ENCODE measurements around the gene GSE1.

GSE1 gene

DNA sequence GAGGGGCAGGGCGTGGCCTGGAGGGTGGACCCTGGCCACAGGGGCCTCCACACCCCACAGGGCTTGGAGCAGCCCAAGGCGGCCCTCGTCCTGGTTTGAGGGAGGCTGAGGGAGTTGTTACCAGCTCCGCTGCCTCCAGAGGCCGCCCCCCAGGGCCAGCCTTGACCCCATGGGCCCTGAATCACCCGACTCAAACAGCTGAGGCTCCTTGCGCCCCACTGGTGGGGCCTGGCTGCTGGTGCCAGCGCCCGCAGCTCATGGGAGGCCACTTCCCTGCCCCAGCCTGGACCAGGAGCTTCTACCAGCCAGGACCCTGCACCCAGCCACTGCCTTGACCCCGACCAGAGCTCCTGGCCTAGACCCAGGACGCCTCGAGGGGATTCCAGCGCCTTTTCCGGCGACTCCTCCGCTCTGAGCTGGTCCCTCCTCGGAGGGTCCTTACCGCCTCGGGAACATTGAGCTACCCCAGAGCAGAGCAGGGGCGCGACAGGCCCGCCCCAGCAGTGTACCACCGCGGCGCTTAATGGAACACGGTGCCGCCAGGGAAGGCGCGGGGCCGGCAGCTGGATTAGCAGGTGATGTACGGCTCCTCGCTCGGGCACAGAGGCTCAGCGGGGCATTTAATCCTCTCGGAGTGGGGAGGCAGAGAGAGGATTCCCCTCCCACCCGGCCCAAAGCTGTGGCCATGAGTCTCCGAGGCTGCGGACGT lies 37.2 kb downstream of the GSE1 start:
- DNase-seq (ENCODE audit: low spot score) = no peak

DNA sequence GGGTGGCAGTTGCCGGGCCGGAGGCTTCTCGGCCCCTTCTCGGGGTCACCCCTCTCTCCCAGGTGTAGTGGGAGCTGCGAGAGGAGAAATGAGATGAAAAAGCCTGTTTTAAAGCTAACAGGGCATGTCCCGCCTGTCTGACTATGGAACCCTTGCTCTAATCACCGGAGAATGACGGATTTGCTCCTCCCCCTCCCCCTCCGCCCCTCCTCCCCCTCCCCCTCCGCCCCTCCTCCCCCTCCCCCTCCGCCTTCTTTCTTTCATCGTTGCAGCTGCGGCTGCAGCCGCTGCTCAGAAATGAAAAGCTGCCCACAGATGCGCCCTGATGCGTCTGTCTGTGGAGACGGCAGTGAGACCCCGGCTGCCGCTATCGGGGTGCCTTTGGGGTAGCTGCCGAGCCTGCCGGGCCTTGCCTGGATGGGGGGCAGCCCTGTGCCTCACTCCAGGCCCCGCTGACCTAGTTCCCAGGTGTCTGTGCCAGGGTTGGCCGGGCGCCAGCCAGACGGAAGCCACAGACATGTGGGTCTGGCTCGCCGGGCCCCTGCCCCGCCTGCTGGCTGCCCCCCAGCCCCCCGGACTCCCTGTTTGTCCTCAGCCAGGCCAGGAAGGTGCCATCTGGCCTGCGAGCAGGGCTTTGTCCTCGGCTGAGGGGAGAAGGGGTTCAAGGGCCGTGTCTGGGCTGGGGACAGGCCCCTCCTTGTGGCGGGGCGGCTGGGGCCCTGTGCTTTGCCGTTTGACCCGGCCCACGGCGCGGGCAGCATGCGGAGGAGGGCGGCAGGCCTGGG lies 37.9 kb downstream of the GSE1 start:
- no peak for DNase-seq (ENCODE audit: low spot score)

DNA sequence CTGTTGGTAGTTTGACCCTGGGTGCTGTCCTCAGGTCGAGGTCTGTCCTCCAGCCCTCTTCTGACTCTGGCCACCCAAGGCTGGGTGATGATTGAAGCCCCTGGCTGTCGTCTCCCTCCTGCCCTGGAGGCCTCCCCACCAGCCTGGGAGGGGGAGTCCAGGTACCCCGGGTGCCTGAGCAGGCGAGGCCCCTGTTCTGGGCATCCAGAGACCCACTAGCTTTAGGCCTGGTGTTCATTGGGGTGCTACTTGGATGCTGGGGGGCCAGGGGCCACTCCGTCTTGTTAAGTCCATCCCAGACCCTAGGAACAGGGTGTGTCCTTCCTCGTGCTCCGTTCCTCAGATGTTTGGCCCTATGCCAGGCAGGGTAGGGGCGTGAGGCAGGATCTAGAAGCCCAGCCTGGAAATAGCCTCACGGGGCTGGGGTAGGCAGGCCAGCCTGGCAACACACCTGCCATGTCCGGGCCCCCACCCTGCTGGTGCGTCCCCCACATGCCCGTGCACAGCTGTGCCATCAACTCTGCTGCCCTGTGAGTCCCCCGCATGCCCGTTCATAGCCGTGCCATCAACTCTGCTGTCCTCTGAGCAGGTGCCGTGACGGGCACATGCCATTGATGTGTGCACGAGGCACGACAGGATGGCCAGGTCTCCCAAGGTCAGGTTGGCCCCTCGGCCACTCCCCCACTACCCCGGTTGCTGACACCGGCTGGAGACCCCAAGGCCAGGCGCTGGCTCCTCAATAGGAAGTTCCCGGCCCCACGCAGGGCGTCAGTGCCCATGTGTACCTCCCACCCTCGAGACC lies 38.7 kb downstream of the GSE1 start:
- DNase-seq (ENCODE audit: low spot score) = no peak

DNA sequence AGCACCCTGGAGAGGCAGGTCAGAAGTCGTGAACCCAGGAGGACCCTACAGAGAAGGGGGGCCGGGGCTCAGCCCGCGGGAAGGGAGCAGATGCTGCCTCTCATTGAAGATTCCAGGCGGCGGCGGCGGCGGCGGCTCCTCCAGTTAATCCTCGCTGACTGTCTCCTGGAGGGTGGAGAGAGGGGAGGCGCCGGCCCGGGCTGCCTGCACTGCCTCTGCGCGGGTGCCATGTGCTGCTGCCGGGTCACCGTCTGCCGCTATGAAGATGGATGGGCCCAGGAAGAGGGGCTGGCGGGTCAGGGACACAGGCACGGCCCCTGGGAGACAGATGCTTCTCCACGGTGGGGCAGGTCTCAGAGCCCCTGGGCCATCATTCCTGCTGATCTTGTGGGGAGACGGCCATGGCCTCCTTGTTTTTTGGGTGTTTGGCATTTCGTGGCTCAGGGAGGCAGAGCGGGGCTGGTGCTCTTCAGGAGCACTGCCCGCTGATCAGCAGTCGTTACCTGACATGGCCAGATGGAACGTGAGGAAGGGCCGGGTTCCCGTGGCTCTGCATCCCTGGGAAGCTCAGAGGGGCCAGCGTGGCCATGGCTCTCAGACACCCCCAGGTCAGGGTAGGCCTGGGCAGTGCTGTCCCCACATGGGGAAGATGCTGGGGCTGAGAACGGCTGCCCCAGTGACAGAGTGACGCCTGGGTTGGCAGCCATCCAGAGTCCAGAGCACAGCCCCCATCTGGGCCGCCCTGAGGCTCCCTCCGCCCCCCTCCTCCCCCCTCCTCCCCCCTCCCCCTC lies 39.5 kb downstream of the GSE1 start:
- no peak for DNase-seq (ENCODE audit: low spot score)

DNA sequence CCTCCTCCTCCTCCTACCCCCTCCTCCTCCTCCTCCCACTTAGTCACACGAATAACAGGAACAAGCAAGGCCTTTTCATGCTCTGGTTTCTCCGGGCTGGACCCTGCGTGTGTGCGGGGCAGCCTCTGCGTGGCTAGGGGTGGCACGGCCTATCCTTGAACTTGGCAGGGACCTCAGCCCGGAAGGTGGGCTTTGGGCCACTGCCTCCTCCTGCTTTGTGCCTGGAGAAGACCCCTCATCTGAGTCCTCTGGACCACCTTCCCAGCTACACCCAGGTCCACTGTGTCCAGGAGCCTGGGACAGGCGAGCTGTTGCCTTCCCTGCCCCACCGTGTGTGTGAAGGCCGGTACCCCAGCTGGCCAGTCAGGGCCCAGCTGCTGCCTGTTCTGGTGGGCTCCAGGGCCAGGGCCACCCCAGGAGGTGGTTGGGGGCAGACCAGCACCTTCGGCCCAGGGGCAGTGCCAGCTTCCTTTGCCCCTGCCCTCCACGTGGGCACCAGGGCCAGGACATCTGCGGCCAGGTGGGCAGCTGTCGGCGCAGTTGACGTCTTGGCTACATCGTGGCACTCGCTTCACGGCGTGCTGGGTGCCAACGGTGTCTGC lies 40.3 kb downstream of the GSE1 start:
- DNase-seq (ENCODE audit: low spot score) = no peak

DNA sequence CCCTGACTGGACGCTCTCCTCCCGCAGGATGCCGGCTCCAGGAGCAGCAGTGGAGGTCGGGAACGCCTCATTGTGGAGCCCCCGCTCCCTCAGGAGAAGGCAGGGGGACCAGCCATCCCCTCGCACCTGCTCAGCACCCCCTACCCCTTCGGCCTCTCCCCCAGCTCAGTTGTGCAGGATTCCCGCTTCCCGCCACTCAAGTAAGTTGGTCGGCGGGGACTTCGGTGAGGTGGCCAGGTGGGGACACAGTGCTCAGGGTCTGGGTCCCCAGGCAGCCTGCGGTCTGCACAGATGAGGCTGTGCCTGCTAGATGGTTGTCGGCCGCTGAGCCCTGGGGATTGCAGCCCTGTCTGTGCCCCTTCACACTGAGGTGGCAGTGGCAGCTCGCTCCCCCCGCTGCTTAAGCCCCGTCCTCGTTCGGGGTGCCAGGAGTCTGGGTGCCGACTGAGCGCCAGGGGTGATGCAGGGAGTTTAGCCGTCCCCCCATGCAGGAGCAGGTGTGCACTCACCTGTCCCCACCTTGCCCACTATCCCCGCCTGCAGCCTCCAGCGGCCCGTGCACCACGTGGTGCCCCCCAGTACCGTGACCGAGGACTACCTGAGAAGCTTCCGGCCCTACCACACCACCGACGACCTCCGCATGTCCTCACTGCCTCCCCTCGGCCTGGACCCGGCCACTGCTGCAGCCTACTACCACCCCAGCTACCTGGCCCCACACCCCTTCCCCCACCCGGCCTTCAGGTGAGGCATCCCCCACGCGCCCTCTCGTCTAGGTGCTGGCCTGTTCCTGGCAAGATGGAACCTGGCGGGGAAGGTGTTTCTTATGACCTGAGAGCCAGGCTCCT lies 41.4 kb downstream of the GSE1 start:
- no peak for DNase-seq (ENCODE audit: low spot score)

DNA sequence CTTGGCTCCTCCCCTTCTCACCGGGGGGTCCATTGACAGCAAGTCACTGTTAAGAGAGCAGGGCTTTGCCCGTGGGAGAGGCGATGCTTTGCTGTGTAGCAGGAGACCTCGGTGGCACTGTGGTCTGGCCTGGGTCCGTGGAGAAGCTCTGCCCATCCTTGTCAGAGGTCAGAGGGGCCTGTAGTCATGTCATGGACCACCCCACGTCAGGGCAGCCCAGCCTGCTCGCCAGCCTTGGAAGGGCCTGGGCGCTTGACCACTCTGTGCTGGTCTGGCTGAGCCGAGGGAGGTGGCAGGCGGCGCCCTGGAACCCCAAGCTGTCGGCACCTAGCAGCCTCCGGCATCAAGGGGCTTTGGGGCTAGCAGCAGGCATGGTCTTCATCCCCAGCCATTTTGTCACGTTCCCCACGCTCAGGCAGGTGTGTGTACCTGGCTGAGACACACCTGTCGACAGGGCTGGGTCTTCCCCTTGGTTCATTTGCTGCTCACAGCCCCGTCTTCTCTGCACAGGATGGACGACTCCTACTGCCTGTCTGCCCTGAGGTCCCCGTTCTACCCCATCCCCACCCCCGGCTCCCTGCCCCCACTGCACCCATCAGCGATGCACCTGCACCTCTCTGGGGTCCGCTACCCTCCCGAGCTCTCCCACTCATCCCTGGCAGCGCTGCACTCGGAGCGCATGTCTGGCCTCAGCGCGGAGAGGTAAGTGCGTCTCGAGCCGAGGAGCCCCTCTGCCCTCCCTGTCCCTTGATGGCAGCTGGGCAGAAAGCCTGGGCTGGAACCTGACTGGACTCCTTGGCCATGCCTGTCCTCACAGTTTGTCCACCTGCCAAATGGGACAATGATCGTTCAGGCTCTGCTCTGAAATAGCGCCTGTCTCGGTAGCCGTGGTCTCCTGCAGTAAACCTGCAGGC lies 42.4 kb downstream of the GSE1 start:
- DNase-seq (ENCODE audit: low spot score) = no peak

DNA sequence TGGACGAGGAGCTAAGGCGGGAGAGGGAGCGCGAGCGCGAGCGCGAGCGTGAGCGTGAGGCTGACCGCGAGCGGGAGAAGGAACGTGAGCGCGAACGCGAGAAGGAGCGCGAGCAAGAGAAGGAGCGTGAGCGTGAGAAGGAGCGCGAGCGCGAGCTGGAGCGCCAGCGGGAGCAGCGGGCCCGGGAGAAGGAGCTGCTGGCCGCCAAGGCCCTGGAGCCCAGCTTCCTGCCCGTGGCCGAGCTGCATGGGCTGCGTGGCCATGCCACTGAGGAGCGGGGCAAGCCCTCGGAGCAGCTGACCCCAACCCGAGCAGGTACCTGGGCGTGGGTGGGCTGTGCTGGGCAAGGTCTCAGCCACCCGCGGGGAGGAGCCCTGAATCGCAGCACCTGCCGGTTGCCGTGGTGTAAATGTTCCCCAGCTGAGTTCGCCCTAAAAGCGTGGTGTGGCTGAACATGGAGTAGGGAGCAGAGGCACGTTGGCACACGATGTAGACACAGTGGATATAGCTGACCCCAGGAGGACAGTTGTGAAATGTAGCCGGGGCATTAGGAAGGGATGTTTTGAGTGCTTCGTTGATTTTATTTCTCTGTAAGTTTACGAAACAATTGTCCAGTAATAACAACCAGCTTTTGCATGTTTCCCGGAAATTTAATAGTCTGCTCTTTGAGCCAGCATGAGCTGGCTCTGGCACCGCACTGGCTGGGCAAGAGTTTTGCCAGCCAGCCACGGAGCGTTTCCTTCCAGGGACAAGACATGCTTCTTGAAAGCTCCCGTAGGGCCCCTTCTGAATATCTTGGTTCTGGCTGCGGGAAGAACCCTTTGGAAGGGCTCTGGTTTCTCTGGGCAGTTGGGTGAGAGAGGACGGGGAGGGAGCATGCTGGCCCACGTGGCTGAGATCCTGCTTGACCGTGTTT lies 43.5 kb downstream of the GSE1 start:
- DNase-seq (ENCODE audit: low spot score) = no peak

DNA sequence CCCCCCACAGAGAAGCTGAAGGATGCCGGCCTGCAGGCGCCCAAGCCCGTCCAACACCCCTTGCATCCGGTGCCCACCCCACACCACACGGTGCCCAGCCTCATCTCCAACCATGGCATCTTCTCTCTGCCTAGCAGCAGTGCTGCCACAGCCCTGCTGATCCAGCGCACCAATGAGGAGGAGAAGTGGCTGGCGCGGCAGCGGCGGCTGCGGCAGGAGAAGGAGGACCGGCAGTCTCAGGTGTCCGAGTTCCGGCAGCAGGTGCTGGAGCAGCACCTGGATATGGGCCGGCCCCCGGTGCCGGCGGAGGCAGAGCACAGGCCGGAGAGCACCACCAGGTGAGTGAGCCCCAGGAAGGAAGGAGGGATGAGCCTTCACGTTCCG lies 44.1 kb downstream of the GSE1 start:
- DNase-seq (ENCODE audit: low spot score) = no peak

DNA sequence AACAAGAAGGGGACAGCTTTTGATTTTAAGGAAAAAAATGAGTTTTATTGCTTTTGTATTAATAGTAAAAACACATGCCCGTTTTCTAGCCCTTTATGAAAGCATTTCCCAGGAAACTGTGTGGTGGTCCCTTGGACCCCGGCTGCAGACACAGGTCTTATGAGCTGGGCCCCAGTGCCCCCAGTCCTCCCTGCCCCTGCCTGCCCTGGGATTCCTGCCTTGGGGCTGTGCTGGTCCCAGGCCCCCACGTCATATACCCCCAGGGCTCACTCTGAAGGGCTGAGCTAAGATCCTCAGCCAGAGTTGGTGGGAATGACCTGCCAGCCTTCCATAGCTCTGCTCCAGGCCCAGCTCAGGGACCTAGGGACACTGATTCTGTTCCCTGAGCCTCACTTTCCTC lies 44.9 kb downstream of the GSE1 start:
- DNase-seq (ENCODE audit: low spot score) = no peak

DNA sequence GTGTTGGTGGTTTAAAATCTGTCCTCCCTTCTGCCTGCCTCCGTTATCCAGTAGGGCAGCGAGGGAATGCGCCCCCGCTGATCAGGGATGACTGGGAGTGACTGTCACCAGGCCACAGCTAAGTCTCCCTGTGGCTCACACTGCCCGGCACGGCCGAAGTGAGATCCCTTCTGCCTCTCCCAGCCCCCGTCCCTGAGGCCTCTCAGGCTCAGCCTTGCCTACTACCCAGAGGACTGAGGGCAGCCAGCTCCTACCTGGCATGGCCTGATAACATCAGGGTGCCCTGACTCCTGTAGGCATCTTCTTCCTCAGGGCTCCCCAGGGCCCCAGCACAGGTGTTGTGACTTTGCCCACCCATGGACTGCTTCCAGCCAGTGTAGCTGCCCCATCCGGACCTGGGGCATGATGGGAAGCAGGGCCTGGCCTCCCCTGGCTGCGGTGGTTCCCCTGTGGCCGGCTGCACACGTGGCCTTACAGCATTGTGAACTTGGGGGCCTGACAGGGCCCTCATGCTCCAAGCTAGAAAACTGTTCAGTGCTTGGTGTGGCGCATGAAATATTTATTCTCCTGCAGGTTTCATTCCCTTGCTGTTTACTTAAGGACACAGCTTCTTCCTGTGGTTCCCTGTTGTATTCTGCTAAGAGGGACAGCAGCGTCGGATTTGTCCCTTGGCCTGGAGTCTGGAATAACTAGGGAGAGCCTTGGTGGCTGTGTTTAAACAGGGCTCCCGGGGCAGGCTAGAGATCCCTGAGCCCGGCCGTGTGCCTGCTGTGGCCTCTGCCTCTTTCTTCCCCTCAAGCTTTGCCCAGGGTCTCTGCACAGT lies 45.6 kb downstream of the GSE1 start:
- no peak for DNase-seq (ENCODE audit: low spot score)

DNA sequence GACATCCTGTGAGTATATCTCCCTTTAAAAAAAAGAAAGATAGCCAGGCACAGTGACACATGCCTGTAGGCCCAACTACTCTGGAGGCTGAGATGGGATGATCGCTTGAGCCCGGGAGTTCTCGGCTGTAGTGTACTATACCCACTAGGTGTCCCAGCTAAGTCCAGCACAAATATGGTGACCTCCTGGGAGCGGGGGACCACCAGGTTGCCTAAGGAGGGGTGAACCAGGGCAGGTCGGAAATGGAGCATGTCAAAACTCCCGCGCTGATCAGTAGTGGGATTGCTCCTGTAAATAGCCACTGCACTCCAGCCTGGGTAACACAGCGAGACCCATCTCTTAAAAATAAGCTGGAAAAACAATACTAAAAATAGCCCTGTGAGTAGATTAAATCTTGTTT lies 46.2 kb downstream of the GSE1 start:
- DNase-seq (ENCODE audit: low spot score) = no peak

DNA sequence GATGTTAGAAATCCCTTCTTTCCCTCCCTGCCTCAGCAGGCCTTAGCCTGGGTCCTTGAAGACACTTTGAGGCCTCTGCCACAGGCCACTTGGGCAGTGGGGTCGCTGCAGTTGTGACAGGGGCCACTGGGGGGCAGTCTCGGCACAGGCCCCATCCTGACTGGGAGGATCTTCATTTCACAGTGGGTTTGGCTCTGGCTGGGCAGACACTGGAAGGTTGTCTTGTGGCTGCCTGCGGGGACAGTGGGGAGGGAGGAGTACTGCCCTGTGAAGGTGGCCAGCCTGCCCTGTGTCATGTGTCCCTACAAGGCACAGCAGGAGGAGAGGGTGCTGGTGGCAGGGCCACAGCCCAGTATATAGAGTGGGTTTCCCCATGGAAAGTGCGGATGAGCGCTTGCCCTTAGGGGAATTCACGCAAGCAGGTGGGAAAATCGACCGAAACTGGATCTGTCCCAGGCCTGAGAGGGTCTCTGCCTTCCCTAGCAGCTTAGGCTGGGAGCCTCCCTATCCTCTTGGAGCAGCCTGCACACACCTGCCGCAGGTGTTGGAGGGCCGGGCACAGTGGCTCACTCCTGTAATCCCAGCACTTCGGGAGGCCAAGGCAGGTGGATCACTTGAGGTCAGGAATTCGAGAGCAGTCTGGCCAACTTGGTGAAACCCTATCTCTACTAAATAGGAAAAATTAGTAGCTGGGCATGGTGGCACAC lies 46.8 kb downstream of the GSE1 start:
- DNase-seq (ENCODE audit: low spot score) = peak; percentile 56

DNA sequence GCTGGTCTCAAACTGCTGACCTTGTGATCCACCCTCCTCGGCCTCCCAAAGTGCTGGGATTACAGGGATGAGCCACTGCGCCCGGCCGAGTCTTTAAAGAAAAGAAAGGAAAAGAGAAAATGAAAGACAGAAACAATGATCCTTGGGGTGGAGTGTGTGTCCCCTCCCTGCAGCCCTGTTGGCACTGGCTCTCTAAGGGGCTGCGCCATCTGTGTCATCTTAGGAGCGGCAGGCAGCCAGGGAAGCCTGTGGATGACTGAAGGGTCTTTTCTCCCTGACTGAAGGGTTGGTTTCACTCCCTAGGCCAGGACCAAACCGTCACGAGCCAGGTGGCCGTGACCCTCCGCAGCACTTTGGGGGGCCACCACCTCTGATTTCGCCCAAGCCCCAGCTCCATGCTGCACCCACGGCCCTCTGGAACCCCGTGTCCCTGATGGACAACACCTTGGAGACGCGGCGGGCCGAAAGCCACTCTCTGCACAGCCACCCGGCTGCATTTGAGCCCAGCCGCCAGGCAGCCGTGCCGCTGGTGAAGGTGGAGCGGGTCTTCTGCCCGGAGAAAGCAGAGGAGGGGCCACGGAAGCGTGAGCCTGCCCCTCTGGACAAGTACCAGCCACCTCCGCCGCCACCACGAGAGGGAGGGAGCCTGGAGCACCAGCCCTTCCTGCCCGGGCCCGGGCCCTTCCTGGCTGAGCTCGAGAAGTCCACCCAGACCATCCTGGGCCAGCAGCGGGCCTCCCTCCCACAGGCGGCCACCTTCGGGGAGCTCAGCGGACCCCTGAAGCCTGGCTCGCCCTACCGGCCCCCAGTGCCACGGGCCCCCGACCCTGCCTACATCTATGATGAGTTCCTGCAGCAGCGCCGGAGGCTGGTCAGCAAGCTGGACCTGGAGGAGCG lies 48.0 kb downstream of the GSE1 start:
- no peak for DNase-seq (ENCODE audit: low spot score)

DNA sequence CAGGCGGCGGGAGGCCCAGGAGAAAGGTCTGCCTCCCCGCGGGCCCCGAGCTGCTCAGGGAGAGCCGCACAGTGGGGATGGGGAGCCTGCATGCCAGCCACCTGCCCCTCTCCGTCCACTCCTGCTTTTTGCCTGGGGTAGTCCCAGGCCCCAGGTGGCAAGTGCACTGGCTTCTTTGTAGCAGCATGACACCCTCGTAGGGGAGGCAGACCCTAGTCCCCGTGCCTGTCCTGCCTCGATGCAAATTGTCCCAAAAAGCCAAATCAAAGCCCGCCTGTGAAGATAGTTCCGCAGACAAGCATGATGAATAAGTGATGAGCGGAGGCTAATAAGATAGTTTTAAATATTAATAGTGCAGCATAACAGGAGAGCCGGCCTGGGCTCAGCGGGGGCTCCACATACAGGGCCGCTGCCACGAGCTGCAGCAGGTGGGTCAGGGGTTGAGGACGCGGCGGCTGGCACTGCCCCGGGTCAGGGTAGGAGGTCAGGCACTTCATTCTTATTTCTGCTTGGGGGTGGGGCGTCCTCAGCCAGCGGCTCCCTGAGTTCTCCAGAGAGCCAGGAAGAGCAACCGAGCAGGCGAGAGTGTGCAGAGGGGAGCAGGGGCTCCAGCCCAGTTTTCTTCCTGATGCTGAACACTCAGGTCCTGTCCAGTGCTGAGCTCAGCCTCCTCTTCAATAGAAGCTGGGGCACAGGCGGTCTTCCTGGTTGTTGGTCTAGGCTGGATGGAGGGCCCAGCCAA lies 48.8 kb downstream of the GSE1 start:
- DNase-seq (ENCODE audit: low spot score) = no peak

Measured in CD4-positive, alpha-beta T cell treated with Interleukin-2 at 100 ng/mL for 4 hours (primary cell).